IMR-90 (cell line): ENCODE measurements around the gene CYB5B. TPM values are rescaled to one million over a fixed set of nuclear protein-coding genes. Genes with fewer than 3 reads are reported as not detected.

Experiments used
- ATAC-seq: fragments of 200-7000 bp; cut with Tn5 transposase; 2 replicates; pipeline ENCODE4 v1.9.1; 2020; ENCODE audit warnings: low read depth, mild to moderate bottlenecking, moderate library complexity
- BruUV-seq: library from RNA; stranded (reverse); fragments of 400-500 nt; replicated peaks from 2 replicates; lab custom pipeline; 2021; lab: Mats Ljungman, UMichigan
- CTCF ChIA-PET: fragments of 300-600 bp; formaldehyde crosslinking; extraction: SDS; loops from one replicate; lab custom pipeline; 2021; ENCODE audit warnings: antibody characterized with exemption; lab: Yijun Ruan, JAX
- POLR2A ChIA-PET: fragments of 300-600 bp; sonication (Branson Sonifier 250); formaldehyde crosslinking; loops from one replicate; lab custom pipeline; 2022; ENCODE audit warnings: antibody characterized with exemption; ENCODE audit not compliant: unreplicated experiment; lab: Charles Lee
- DNase-seq: peaks from one replicate; pipeline ENCODE4 v3.0.0; 2013
- H2AFZ ChIP-seq: replicated peaks from 2 replicates; pipeline ENCODE3; 2013; ENCODE audit warnings: low read length, mild to moderate bottlenecking; ENCODE audit not compliant: poor library complexity
- H2AK5ac ChIP-seq: 2 replicates; pipeline ENCODE4 v1.6.1; 2013; ENCODE audit warnings: low read depth, low read length, inconsistent platforms
- H2AK9ac ChIP-seq: replicated peaks from 2 replicates; pipeline ENCODE3; 2013; ENCODE audit warnings: mild to moderate bottlenecking, low read depth, low read length, moderate library complexity; ENCODE audit not compliant: poor library complexity
- H2BK120ac ChIP-seq: 2 replicates; pipeline ENCODE4 v1.6.1; 2013; ENCODE audit warnings: low read depth, low read length, inconsistent platforms
- H2BK15ac ChIP-seq: 3 replicates; pipeline ENCODE4 v1.6.1; 2013; ENCODE audit warnings: low read depth, low read length, inconsistent platforms
- H2BK20ac ChIP-seq: 2 replicates; pipeline ENCODE4 v1.6.1; 2013; ENCODE audit warnings: low read depth, mild to moderate bottlenecking, inconsistent platforms, low read length, moderate library complexity
- H2BK5ac ChIP-seq: 2 replicates; pipeline ENCODE4 v1.6.1; 2013; ENCODE audit warnings: mild to moderate bottlenecking, low read depth, low read length, inconsistent platforms; ENCODE audit not compliant: poor library complexity, severe bottlenecking
- H3K14ac ChIP-seq: replicated peaks from 2 replicates; pipeline ENCODE4 v1.6.1; 2013; ENCODE audit warnings: low read depth, low read length, inconsistent platforms
- H3K18ac ChIP-seq: 2 replicates; pipeline ENCODE4 v1.6.1; 2013; ENCODE audit warnings: low read depth, low read length, control low read depth
- H3K23ac ChIP-seq: 2 replicates; pipeline ENCODE4 v1.6.1; 2013; ENCODE audit warnings: low read depth, low read length, inconsistent platforms
- H3K27ac ChIP-seq: 2 replicates; pipeline ENCODE4 v1.5.1; 2013; ENCODE audit warnings: mild to moderate bottlenecking, control low read depth, low read length; ENCODE audit not compliant: insufficient read depth
- H3K27me3 ChIP-seq: 2 replicates; pipeline ENCODE4 v1.6.1; 2013; ENCODE audit warnings: low read length; ENCODE audit not compliant: control insufficient read depth, insufficient read depth
- H3K36me3 ChIP-seq: 2 replicates; pipeline ENCODE4 v1.6.1; 2013; ENCODE audit warnings: low read length, mixed read lengths; ENCODE audit not compliant: control insufficient read depth, insufficient read depth
- H3K4ac ChIP-seq: 2 replicates; pipeline ENCODE4 v1.6.1; 2013; ENCODE audit warnings: low read depth, low read length, inconsistent platforms
- H3K4me1 ChIP-seq: 2 replicates; pipeline ENCODE4 v1.6.1; 2013; ENCODE audit warnings: low read length, mixed read lengths; ENCODE audit not compliant: control insufficient read depth, insufficient read depth
- H3K4me2 ChIP-seq: 2 replicates; pipeline ENCODE4 v1.6.1; 2013; ENCODE audit warnings: low read depth, mild to moderate bottlenecking, control low read depth, low read length, moderate library complexity
- H3K4me3 ChIP-seq: 2 replicates; pipeline ENCODE4 v1.5.1; 2013; ENCODE audit warnings: low read depth, mild to moderate bottlenecking, control low read depth, low read length, moderate library complexity; ENCODE audit not compliant: insufficient read depth
- H3K56ac ChIP-seq: 2 replicates; pipeline ENCODE4 v1.6.1; 2013; ENCODE audit warnings: low read length, inconsistent platforms; ENCODE audit not compliant: insufficient read depth; ENCODE audit errors: extremely low read depth
- H3K79me1 ChIP-seq, 2 experiments: 2 replicates each; pipeline ENCODE4 v1.6.1; 2013; ENCODE audit warnings: low read length in 2 of 2, inconsistent platforms in 1 of 2, low read depth in 1 of 2
- H3K9ac ChIP-seq: 2 replicates; pipeline ENCODE4 v1.6.1; 2013; ENCODE audit warnings: low read depth, low read length, control low read depth
- H3K9me1 ChIP-seq: 2 replicates; pipeline ENCODE4 v1.6.1; 2013; ENCODE audit warnings: low read length, inconsistent platforms; ENCODE audit not compliant: insufficient read depth
- H3K9me3 ChIP-seq: 2 replicates; pipeline ENCODE4 v1.6.1; 2013; ENCODE audit warnings: low read length; ENCODE audit not compliant: control insufficient read depth, insufficient read depth
- H4K20me1 ChIP-seq: 2 replicates; pipeline ENCODE4 v1.6.1; 2013; ENCODE audit warnings: low read length, inconsistent platforms; ENCODE audit not compliant: insufficient read depth
- H4K5ac ChIP-seq: 2 replicates; pipeline ENCODE4 v1.6.1; 2013; ENCODE audit warnings: mild to moderate bottlenecking, low read depth, low read length, control low read depth
- H4K8ac ChIP-seq, 2 experiments: 2 replicates each; pipeline ENCODE4 v1.6.1; 2013; ENCODE audit warnings: low read depth in 2 of 2, low read length in 2 of 2, control low read depth in 1 of 2, inconsistent platforms in 1 of 2
- H4K91ac ChIP-seq: 2 replicates; pipeline ENCODE4 v1.6.1; 2013; ENCODE audit warnings: low read depth, low read length, inconsistent platforms; ENCODE audit not compliant: insufficient read depth
- MAFK ChIP-seq: IDR thresholded peaks from 2 replicates; pipeline ENCODE4 v1.6.1; 2012; ENCODE audit warnings: low read depth, low read length, improper control_type of control experiment
- MAZ ChIP-seq: IDR thresholded peaks from 2 replicates; pipeline ENCODE4 v1.6.1; 2012; ENCODE audit warnings: low read depth, mild to moderate bottlenecking, low read length, improper control_type of control experiment, moderate library complexity, borderline replicate concordance
- POLR2A ChIP-seq: IDR thresholded peaks from 2 replicates; pipeline ENCODE4 v1.6.1; 2012; ENCODE audit warnings: mild to moderate bottlenecking, low read depth, low read length
- RCOR1 ChIP-seq: IDR thresholded peaks from 2 replicates; pipeline ENCODE4 v1.6.1; 2012; ENCODE audit warnings: mild to moderate bottlenecking, low read length, improper control_type of control experiment; ENCODE audit not compliant: insufficient replicate concordance
- WGBS, 2 experiments: methylation state at CpG; one replicate each; pipeline versions ENCODE4 v1.1.5 to v1.1.7; 2013; ENCODE audit warnings: missing lambda C conversion rate in 2 of 2; ENCODE audit not compliant: insufficient read length in 1 of 2; ENCODE audit errors: extremely low coverage in 2 of 2; 5-methylcytosine and 5-hydroxymethylcytosine counted together
- dilution Hi-C: fragments of 300-500 bp; cut with HindIII; formaldehyde crosslinking; loops from one replicate; pipeline ENCODE4 v1.14.3; 2018; ENCODE audit warnings: low sequenced_read_pairs; ENCODE audit not compliant: unreplicated experiment
- in situ Hi-C: fragments of 300-500 bp; cut with MboI; formaldehyde crosslinking; loops from 3 replicates; pipeline ENCODE4 v1.14.3; 2019; ENCODE audit warnings: low sequenced_read_pairs, inconsistent platforms, mixed read lengths
- intact Hi-C: fragments of 100-400 bp; cut with micrococcal nuclease; formaldehyde crosslinking; loops from 2 replicates; pipeline ENCODE4 v1.10.0; 2022
- polyA plus RNA-seq, 3 experiments: library from polyadenylated mRNA; depleted of rRNA; stranded (reverse); fragments of >200 nt; gene quantifications; 2 replicates each; pipeline ENCODE4 v1.2.3, GENCODE V29; 2012; ENCODE audit warnings: low replicate concordance in 1 of 3
- total RNA-seq: library from RNA; depleted of rRNA; stranded (reverse); fragments of >200 nt; gene quantifications from 2 replicates; pipeline ENCODE4 v1.2.3, GENCODE V29; 2012; rRNA removed
- TF ChIP-seq, protein P1 (sequence below): fragments of 150-350 bp; IDR thresholded peaks from 2 replicates; pipeline ENCODE4 v1.6.1; 2016; ENCODE audit warnings: low read depth, mild to moderate bottlenecking, low read length, moderate library complexity, borderline replicate concordance

Gene CYB5B
- total and polyA plus RNA-seq, 2 of the 4 experiments (the other 2 are of a cell fraction) = 100 to 102 TPM

DNA sequence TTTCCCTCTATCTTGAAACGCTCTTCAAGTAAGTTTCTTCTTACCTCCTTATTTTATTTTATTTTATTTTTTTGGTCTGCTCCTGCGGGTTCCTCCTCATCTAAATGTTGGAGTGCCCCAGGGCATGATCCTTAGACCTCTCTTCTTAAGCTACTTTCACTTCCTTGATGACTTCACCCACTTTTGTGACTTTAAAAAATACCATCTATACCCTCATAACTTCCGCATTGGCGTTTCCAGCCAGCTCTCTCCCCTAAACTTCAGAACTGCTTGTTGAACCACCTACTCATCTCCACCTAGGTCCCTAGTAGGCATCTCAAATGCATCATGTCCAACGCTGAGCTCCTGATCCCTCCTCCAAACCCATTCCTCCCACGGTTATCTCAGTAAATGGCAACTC lies 89.9 kb downstream of the CYB5B start:
- Histone ChIP-seq H3K56ac (no peak overlapping the region), H3K4ac (peak overlapping the region; percentile 77), H3K18ac (no peak overlapping the region), H2BK15ac (peak overlapping the region; percentile 83; the same call in 2 of the 3 replicates), H2BK120ac (peak overlapping the region; percentile 41; the same call in 1 of the 2 replicates), H3K9me3 (no peaks in the 10 kb centered on the region), H3K4me2 (no peak overlapping the region), H2BK20ac (peak overlapping the region; percentile 74), H3K4me3 (no peak overlapping the region), H3K36me3 (no peaks in the 10 kb centered on the region), H4K20me1 (no peaks in the 10 kb centered on the region), H2AK5ac (peak overlapping the region; percentile 78; the same call in 1 of the 2 replicates), H3K79me1 (no peaks in the 10 kb centered on the region), H3K23ac (no peak overlapping the region), H3K27ac (no peak overlapping the region), H3K27me3 (no peaks in the 10 kb centered on the region), H2AK9ac (peak overlapping the region; percentile 70), H4K5ac (no peak overlapping the region), H4K8ac (peak overlapping the region in 1 of 2 experiments; percentile 28; a peak in 1 of 4 replicates), H3K9ac (no peak overlapping the region), H3K4me1 (peaks cover 5% of the 10 kb centered on the region; the same call in 1 of the 2 replicates), H4K91ac (no peak overlapping the region; the same call in 1 of the 2 replicates), H3K14ac (peak overlapping the region; percentile 14), H3K9me1 (peaks cover 3% of the 10 kb centered on the region), H2AFZ (peak overlapping the region; percentile 32), H2BK5ac (no peak overlapping the region)
- intact Hi-C loops (loop anchor here (1.0 kb wide), 1 partner anchor 8 kb away; no protein-coding TSS in a partner anchor), dilution Hi-C loops (no loop called here), in situ Hi-C loops (no loop called here)
- 93% methylated on average over 3 of the region's 6 CpGs; no CpG with 5 or more reads in 1 of the 2 experiments for WGBS, 2 experiments
- ChIA-PET CTCF (no interaction called here), POLR2A (no interaction called here)
- no peak for TF ChIP-seq MAZ
- no peak for TF ChIP-seq RCOR1
- TF ChIP-seq POLR2A = no peak
- TF ChIP-seq MAFK = no peak
- TF ChIP-seq, protein P1, sequence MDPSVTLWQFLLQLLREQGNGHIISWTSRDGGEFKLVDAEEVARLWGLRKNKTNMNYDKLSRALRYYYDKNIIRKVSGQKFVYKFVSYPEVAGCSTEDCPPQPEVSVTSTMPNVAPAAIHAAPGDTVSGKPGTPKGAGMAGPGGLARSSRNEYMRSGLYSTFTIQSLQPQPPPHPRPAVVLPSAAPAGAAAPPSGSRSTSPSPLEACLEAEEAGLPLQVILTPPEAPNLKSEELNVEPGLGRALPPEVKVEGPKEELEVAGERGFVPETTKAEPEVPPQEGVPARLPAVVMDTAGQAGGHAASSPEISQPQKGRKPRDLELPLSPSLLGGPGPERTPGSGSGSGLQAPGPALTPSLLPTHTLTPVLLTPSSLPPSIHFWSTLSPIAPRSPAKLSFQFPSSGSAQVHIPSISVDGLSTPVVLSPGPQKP = no peak
- DNase-seq = no peak
- ATAC-seq = no peak
- BruUV-seq = no TSS peak

Other genes starting within 250 kb of the CYB5B start
- 47.5 and 58.0 TPM in 2 replicates for gene SNTB2, start 237.5 kb upstream of the CYB5B start, total RNA-seq
- gene SNTB2, start 237.5 kb upstream of the CYB5B start, polyA plus RNA-seq (2012; rRNA removed) = 23.5 and 24.8 TPM in 2 replicates
- 23.3 and 25.3 TPM in 2 replicates for gene VPS4A, start 113.3 kb upstream of the CYB5B start, total RNA-seq
- 23.3 and 25.2 TPM in 2 replicates for gene VPS4A, start 113.3 kb upstream of the CYB5B start, polyA plus RNA-seq (2012; rRNA removed)
- 4.5 and 7.5 TPM in 2 replicates for gene PDF, start 94.0 kb upstream of the CYB5B start, total RNA-seq
- gene PDF, start 94.0 kb upstream of the CYB5B start, polyA plus RNA-seq (2012; rRNA removed) = 6.4 and 7.6 TPM in 2 replicates
- gene COG8, start 85.1 kb upstream of the CYB5B start, total RNA-seq = 19.4 and 26.2 TPM in 2 replicates
- 22.8 and 23.4 TPM in 2 replicates for gene COG8, start 85.1 kb upstream of the CYB5B start, polyA plus RNA-seq (2012; rRNA removed)
- gene NIP7, start 84.8 kb upstream of the CYB5B start, total RNA-seq = 28.3 and 40.5 TPM in 2 replicates
- 10.6 and 14.0 TPM in 2 replicates for gene NIP7, start 84.8 kb upstream of the CYB5B start, polyA plus RNA-seq (2012; rRNA removed)
- gene TMED6, start 72.8 kb upstream of the CYB5B start, total RNA-seq = not detected in 2 replicates
- 0.10 and 0.20 TPM in 2 replicates for gene TMED6, start 72.8 kb upstream of the CYB5B start, polyA plus RNA-seq (2012; rRNA removed)
- 9.0 and 9.2 TPM in 2 replicates for gene TERF2, start 38.6 kb upstream of the CYB5B start, total RNA-seq
- 13.8 and 15.2 TPM in 2 replicates for gene TERF2, start 38.6 kb upstream of the CYB5B start, polyA plus RNA-seq (2012; rRNA removed)
- gene NFAT5, start 141.3 kb downstream of the CYB5B start, total RNA-seq = 16.9 and 20.1 TPM in 2 replicates
- 10.8 and 10.9 TPM in 2 replicates for gene NFAT5, start 141.3 kb downstream of the CYB5B start, polyA plus RNA-seq (2012; rRNA removed)